H1 (cell line): ENCODE data around the gene GDAP1L1. TPM values are rescaled to one million over a fixed set of nuclear protein-coding genes. Genes with fewer than 3 reads are reported as not detected.

Experiments used
- BACH1 ChIP-seq: IDR thresholded peaks from 2 replicates; pipeline ENCODE4 v1.6.1; 2012; ENCODE audit warnings: low read length, improper control_type of control experiment
- CHD1 ChIP-seq: IDR thresholded peaks from 2 replicates; pipeline ENCODE4 v1.6.1; 2012; ENCODE audit warnings: low read depth, low read length, improper control_type of control experiment
- CREB1 ChIP-seq: IDR thresholded peaks from 2 replicates; pipeline ENCODE4 v1.6.1; 2012; ENCODE audit warnings: inconsistent platforms
- EZH2 ChIP-seq: fragments of 200-600 bp; sonication (generic); IDR thresholded peaks from 2 replicates; pipeline ENCODE4 v1.7.1; 2012; ENCODE audit warnings: low read depth, mild to moderate bottlenecking, moderate library complexity, low read length, inconsistent platforms; ENCODE audit not compliant: severe bottlenecking
- HDAC6 ChIP-seq: IDR thresholded peaks from one replicate; pipeline ENCODE4 v1.7.1; 2012; ENCODE audit warnings: low read depth, mild to moderate bottlenecking, inconsistent platforms, low read length, moderate library complexity
- PHF8 ChIP-seq: fragments of 200-600 bp; sonication (generic); conservative IDR thresholded peaks from 2 replicates; pipeline ENCODE4 v1.7.1; 2012; ENCODE audit warnings: low read depth, mild to moderate bottlenecking, inconsistent platforms, low read length, moderate library complexity
- POLR2A ChIP-seq, 2 experiments: IDR thresholded peaks; 1 replicate in 1 of 2; 2 replicates in 1 of 2; pipeline ENCODE4 v1.6.1; 2011; ENCODE audit warnings: low read depth in 2 of 2, low read length in 2 of 2, mild to moderate bottlenecking in 2 of 2; ENCODE audit errors: control extremely low read depth in 1 of 2
- RNF2 ChIP-seq: fragments of 200-900, 300-1000 bp; sonication (generic); IDR thresholded peaks from 2 replicates; pipeline ENCODE4 v1.7.1; 2016; ENCODE audit warnings: borderline replicate concordance, low read depth, mild to moderate bottlenecking, antibody characterized with exemption, low read length; ENCODE audit not compliant: poor library complexity, severe bottlenecking; ENCODE audit errors: missing control alignments
- RXRA ChIP-seq: IDR thresholded peaks from 2 replicates; pipeline ENCODE4 v1.6.1; 2011; ENCODE audit warnings: low read depth, mild to moderate bottlenecking, low read length, moderate library complexity; ENCODE audit not compliant: insufficient read depth
- YY1 ChIP-seq: IDR thresholded peaks from 2 replicates; pipeline ENCODE4 v1.6.1; 2011; ENCODE audit warnings: low read depth, mild to moderate bottlenecking, low read length
- polyA plus RNA-seq, 7 experiments: library from polyadenylated mRNA; depleted of rRNA in 3 of 7; stranded (reverse) in 5 of 7; unstranded in 2 of 7; fragments of >200 nt in 5 of 7; fragments of 200-250 nt in 2 of 7; gene quantifications; 1 replicate in 5 of 7; 2 replicates in 1 of 7; 4 replicates in 1 of 7; pipeline versions ENCODE4 v1.2.1 to v1.2.3, GENCODE V29; 2011 to 2013; ENCODE audit warnings: missing spikeins in 2 of 7, mixed read lengths in 2 of 7
- total RNA-seq: library from RNA; stranded (reverse); fragmentation: NEBNext Ultra II Directional; extraction: Animal tissue kit (Norgen Biotek cat#: 25700); gene quantifications from 2 replicates; pipeline ENCODE4 v1.2.1, GENCODE V29; 2021
- TF ChIP-seq, protein P1 (sequence below): fragments of 300-600 bp; sonication (generic); IDR thresholded peaks from 2 replicates; pipeline ENCODE4 v1.7.1; 2012; ENCODE audit warnings: low read length, moderate library complexity, mild to moderate bottlenecking, inconsistent platforms; ENCODE audit not compliant: insufficient replicate concordance

Gene GDAP1L1
- total and polyA plus RNA-seq, 2 of the 8 experiments (the other 6 are each of a cell fraction or from before 2014, with no cell fraction given): 8.5 to 63.1 TPM

GRCh38 chr20:44245977-44246376, 1.1 kb upstream of the GDAP1L1 start (continued):
- TF ChIP-seq, protein P1, sequence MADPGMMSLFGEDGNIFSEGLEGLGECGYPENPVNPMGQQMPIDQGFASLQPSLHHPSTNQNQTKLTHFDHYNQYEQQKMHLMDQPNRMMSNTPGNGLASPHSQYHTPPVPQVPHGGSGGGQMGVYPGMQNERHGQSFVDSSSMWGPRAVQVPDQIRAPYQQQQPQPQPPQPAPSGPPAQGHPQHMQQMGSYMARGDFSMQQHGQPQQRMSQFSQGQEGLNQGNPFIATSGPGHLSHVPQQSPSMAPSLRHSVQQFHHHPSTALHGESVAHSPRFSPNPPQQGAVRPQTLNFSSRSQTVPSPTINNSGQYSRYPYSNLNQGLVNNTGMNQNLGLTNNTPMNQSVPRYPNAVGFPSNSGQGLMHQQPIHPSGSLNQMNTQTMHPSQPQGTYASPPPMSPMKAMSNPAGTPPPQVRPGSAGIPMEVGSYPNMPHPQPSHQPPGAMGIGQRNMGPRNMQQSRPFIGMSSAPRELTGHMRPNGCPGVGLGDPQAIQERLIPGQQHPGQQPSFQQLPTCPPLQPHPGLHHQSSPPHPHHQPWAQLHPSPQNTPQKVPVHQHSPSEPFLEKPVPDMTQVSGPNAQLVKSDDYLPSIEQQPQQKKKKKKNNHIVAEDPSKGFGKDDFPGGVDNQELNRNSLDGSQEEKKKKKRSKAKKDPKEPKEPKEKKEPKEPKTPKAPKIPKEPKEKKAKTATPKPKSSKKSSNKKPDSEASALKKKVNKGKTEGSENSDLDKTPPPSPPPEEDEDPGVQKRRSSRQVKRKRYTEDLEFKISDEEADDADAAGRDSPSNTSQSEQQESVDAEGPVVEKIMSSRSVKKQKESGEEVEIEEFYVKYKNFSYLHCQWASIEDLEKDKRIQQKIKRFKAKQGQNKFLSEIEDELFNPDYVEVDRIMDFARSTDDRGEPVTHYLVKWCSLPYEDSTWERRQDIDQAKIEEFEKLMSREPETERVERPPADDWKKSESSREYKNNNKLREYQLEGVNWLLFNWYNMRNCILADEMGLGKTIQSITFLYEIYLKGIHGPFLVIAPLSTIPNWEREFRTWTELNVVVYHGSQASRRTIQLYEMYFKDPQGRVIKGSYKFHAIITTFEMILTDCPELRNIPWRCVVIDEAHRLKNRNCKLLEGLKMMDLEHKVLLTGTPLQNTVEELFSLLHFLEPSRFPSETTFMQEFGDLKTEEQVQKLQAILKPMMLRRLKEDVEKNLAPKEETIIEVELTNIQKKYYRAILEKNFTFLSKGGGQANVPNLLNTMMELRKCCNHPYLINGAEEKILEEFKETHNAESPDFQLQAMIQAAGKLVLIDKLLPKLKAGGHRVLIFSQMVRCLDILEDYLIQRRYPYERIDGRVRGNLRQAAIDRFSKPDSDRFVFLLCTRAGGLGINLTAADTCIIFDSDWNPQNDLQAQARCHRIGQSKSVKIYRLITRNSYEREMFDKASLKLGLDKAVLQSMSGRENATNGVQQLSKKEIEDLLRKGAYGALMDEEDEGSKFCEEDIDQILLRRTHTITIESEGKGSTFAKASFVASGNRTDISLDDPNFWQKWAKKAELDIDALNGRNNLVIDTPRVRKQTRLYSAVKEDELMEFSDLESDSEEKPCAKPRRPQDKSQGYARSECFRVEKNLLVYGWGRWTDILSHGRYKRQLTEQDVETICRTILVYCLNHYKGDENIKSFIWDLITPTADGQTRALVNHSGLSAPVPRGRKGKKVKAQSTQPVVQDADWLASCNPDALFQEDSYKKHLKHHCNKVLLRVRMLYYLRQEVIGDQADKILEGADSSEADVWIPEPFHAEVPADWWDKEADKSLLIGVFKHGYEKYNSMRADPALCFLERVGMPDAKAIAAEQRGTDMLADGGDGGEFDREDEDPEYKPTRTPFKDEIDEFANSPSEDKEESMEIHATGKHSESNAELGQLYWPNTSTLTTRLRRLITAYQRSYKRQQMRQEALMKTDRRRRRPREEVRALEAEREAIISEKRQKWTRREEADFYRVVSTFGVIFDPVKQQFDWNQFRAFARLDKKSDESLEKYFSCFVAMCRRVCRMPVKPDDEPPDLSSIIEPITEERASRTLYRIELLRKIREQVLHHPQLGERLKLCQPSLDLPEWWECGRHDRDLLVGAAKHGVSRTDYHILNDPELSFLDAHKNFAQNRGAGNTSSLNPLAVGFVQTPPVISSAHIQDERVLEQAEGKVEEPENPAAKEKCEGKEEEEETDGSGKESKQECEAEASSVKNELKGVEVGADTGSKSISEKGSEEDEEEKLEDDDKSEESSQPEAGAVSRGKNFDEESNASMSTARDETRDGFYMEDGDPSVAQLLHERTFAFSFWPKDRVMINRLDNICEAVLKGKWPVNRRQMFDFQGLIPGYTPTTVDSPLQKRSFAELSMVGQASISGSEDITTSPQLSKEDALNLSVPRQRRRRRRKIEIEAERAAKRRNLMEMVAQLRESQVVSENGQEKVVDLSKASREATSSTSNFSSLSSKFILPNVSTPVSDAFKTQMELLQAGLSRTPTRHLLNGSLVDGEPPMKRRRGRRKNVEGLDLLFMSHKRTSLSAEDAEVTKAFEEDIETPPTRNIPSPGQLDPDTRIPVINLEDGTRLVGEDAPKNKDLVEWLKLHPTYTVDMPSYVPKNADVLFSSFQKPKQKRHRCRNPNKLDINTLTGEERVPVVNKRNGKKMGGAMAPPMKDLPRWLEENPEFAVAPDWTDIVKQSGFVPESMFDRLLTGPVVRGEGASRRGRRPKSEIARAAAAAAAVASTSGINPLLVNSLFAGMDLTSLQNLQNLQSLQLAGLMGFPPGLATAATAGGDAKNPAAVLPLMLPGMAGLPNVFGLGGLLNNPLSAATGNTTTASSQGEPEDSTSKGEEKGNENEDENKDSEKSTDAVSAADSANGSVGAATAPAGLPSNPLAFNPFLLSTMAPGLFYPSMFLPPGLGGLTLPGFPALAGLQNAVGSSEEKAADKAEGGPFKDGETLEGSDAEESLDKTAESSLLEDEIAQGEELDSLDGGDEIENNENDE: no peak
- TF ChIP-seq PHF8: no peak
- no peak for TF ChIP-seq YY1
- no peak for TF ChIP-seq RNF2
- TF ChIP-seq CHD1: no peak
- no peak for TF ChIP-seq RXRA
- no peak for TF ChIP-seq BACH1
- TF ChIP-seq POLR2A (IDR thresholded peaks at IDR 0.05; ENCODE audit: control extremely low read depth in 1 of 2, low read depth in 2 of 2, low read length in 2 of 2): no peak
- no peak for TF ChIP-seq EZH2
- no peak for TF ChIP-seq CREB1
- TF ChIP-seq HDAC6: no peak
- TF ChIP-seq, all 59 proteins: peak for 0
